Ovary (tissue), 3 donors: ENCODE measurements around the gene N4BP3.

ENCODE experiments used
- CTCF ChIP-seq, 3 donors: fragments of 450-650 bp in 2 of 3; fragments of 200-600 bp in 1 of 3; IDR thresholded peaks; one replicate each; pipeline versions ENCODE4 v1.5.1 to v1.8.0; 2016 to 2022; ENCODE audit warnings: antibody characterized with exemption in 3 of 3, mild to moderate bottlenecking in 1 of 3
- EP300 ChIP-seq: sonication (generic); formaldehyde crosslinking; IDR thresholded peaks from one replicate; pipeline ENCODE4 v1.6.1; 2017; ENCODE audit warnings: antibody characterized with exemption
- POLR2A ChIP-seq: fragments of 450-650 bp; IDR thresholded peaks from one replicate; pipeline ENCODE4 v1.6.1; 2017; ENCODE audit warnings: antibody characterized with exemption, mild to moderate bottlenecking, moderate library complexity
- donor health status: DM: no; HTN: no; CAD: no.

- no peak for TF ChIP-seq POLR2A
- no peak for TF ChIP-seq CTCF (IDR thresholded peaks at IDR 0.05)
- TF ChIP-seq EP300: no peak
Observed at GRCh38 chr5:178106556-178107239, 6.6 kb upstream of the N4BP3 start.
